Measurements from ENCODE around the gene TARBP1. TPM values are rescaled to one million over a fixed set of nuclear protein-coding genes. Genes with fewer than 3 reads are reported as not detected.
A peak's percentile ranks its signal among the peaks of the same experiment; 100 is the strongest.

TARBP1 gene
- polyA plus RNA-seq, 2 of the 4 experiments (the other 2 are of a cell fraction): 22.4 to 41.1 TPM

DNA sequence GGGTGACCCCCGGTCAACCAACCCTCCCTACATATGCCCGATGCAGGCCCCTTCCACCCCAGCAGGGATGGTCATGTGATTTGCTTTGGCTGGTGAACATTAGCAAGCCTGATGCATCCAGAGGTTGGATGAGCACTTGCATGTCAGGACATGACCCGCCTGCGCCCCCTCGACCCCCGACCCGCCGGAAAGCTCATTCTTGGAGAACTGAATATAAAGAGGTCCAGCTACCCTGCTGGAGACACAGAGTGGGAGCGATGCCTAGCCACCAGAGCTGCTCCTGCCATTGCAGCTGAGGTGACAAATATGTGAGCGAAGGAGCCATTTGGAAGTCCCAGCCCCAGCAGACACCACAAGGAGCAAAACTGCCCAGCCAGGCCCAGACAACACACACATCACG is 66.1 kb downstream of the TARBP1 start:
- H3K4me3 ChIP-seq: no peak overlapping the region
- 93% methylated on average over 10 of the region's 11 CpGs for WGBS (ENCODE audit: missing lambda C conversion rate)
- DNase-seq (ENCODE audit: low read depth in 1 of 2, low spot score in 1 of 2): no peak
- ATAC-seq: no peak
- CTCF ChIA-PET: no interaction called here
- H3K27ac ChIP-seq: no peak overlapping the region
- H3K9me3 ChIP-seq: no peaks in the 10 kb centered on the region
- TF ChIP-seq EHMT2 (IDR thresholded peaks at IDR 0.05; ENCODE audit: low read depth) (no peak), KDM1A (IDR thresholded peaks at IDR 0.05; ENCODE audit: low read depth) (no peak), NR3C1 (IDR thresholded peaks at IDR 0.05) (no peak), CBX8 (IDR thresholded peaks at IDR 0.05) (no peak), NFE2L2 (conservative IDR thresholded peaks at IDR 0.05; ENCODE audit: low read length) (no peak), CHD4 (IDR thresholded peaks at IDR 0.05; ENCODE audit: borderline replicate concordance) (no peak), RFX5 (IDR thresholded peaks at IDR 0.05) (no peak), RARB (CRISPR knock-in tag; IDR thresholded peaks at IDR 0.05) (no peak), CHD2 (IDR thresholded peaks at IDR 0.05; ENCODE audit: low read length, partially characterized antibody) (no peak), ZSCAN20 (CRISPR knock-in tag; IDR thresholded peaks at IDR 0.05) (no peak), GATA3 (IDR thresholded peaks at IDR 0.05; ENCODE audit: borderline replicate concordance) (no peak), MAZ (IDR thresholded peaks at IDR 0.05; ENCODE audit: borderline replicate concordance, low read depth, low read length) (no peak), MYC (IDR thresholded peaks at IDR 0.05; ENCODE audit: borderline replicate concordance, low read length) (no peak)
- TF ChIP-seq, protein P1, sequence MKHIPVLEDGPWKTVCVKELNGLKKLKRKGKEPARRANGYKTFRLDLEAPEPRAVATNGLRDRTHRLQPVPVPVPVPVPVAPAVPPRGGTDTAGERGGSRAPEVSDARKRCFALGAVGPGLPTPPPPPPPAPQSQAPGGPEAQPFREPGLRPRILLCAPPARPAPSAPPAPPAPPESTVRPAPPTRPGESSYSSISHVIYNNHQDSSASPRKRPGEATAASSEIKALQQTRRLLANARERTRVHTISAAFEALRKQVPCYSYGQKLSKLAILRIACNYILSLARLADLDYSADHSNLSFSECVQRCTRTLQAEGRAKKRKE (CRISPR knock-in tag; IDR thresholded peaks at IDR 0.05; ENCODE audit: low read depth): no peak
- TF ChIP-seq, protein P2, sequence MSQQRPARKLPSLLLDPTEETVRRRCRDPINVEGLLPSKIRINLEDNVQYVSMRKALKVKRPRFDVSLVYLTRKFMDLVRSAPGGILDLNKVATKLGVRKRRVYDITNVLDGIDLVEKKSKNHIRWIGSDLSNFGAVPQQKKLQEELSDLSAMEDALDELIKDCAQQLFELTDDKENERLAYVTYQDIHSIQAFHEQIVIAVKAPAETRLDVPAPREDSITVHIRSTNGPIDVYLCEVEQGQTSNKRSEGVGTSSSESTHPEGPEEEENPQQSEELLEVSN (IDR thresholded peaks at IDR 0.05; ENCODE audit: borderline replicate concordance, low read depth): no peak
- TF ChIP-seq, protein P3, sequence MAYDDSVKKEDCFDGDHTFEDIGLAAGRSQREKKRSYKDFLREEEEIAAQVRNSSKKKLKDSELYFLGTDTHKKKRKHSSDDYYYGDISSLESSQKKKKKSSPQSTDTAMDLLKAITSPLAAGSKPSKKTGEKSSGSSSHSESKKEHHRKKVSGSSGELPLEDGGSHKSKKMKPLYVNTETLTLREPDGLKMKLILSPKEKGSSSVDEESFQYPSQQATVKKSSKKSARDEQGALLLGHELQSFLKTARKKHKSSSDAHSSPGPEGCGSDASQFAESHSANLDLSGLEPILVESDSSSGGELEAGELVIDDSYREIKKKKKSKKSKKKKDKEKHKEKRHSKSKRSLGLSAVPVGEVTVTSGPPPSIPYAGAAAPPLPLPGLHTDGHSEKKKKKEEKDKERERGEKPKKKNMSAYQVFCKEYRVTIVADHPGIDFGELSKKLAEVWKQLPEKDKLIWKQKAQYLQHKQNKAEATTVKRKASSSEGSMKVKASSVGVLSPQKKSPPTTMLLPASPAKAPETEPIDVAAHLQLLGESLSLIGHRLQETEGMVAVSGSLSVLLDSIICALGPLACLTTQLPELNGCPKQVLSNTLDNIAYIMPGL (CRISPR knock-in tag; IDR thresholded peaks at IDR 0.05; ENCODE audit: borderline replicate concordance): no peak
- TF ChIP-seq, protein P4, sequence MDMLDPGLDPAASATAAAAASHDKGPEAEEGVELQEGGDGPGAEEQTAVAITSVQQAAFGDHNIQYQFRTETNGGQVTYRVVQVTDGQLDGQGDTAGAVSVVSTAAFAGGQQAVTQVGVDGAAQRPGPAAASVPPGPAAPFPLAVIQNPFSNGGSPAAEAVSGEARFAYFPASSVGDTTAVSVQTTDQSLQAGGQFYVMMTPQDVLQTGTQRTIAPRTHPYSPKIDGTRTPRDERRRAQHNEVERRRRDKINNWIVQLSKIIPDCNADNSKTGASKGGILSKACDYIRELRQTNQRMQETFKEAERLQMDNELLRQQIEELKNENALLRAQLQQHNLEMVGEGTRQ (IDR thresholded peaks at IDR 0.05): no peak
- TF ChIP-seq, protein P5, sequence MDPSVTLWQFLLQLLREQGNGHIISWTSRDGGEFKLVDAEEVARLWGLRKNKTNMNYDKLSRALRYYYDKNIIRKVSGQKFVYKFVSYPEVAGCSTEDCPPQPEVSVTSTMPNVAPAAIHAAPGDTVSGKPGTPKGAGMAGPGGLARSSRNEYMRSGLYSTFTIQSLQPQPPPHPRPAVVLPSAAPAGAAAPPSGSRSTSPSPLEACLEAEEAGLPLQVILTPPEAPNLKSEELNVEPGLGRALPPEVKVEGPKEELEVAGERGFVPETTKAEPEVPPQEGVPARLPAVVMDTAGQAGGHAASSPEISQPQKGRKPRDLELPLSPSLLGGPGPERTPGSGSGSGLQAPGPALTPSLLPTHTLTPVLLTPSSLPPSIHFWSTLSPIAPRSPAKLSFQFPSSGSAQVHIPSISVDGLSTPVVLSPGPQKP (IDR thresholded peaks at IDR 0.05; ENCODE audit: low read depth, low read length): no peak
- POLR2A ChIA-PET: no interaction called here
- H3K4me2 ChIP-seq: no peak overlapping the region
- no peaks in the 10 kb centered on the region for H3K4me1 ChIP-seq
- FAIRE-seq: no peak

DNA sequence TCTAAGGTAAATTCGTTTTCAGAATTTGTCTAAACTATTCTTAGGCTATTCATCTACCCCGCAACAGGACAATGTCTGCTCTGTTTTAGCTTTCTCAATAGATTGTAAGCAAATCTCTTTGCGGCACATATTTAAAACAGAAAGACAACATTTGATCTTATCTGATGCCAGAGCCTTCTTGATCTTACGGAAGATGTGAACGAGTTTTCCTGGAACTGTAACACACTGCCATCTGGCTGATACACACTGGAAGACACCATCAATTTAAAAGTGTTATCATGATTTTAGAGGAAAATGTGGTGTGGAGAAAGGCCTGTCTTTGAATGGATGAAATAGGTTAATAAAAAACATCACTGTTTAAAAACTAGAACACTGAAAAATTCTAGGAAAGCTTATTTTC is 69.7 kb downstream of the TARBP1 start:
- DNase-seq (ENCODE audit: low read depth in 1 of 2, low spot score in 1 of 2) (peak in 1 of 2 experiments; percentile 19), FAIRE-seq (no peak), ATAC-seq (no peak)
- H3K4me3 ChIP-seq: no peak overlapping the region
- ChIA-PET POLR2A (no interaction called here), CTCF (interaction anchor here (1.0 to 1.8 kb wide), 3 partner anchors 28 to 294 kb away, joined by 3 to 6 read pairs (median 3); no protein-coding TSS in a partner anchor)
- no peaks in the 10 kb centered on the region for H3K9me3 ChIP-seq
- H3K4me2 ChIP-seq: no peak overlapping the region
- H3K4me1 ChIP-seq: no peaks in the 10 kb centered on the region
- WGBS (ENCODE audit: missing lambda C conversion rate): 83% methylated on average over 5 of the region's 5 CpGs
- TF ChIP-seq NFE2L2 (conservative IDR thresholded peaks at IDR 0.05; ENCODE audit: low read length) (no peak), RAD21 (conservative IDR thresholded peaks at IDR 0.05 in 1 of 2, IDR thresholded peaks at IDR 0.05 in 1 of 2) (peak in 1 of 2 experiments; percentile 34; a peak in 2 of 5 replicates), SMC3 (IDR thresholded peaks at IDR 0.05) (peak; percentile 16; the same call in 1 of the 3 replicates)
- H3K27ac ChIP-seq: no peak overlapping the region
